ENCODE results near the gene UCN3. TPM values are rescaled to one million over a fixed set of nuclear protein-coding genes. Genes with fewer than 3 reads are reported as not detected.

The UCN3 gene
- total and polyA plus RNA-seq, 2 of the 4 experiments (the other 2 are of a cell fraction), result not detected

- Histone ChIP-seq H3K14ac (replicated peaks; ENCODE audit: low read depth, low read length) (no peak overlapping the region), H4K20me1 (ENCODE audit: insufficient read depth, low read length) (no peaks in the 10 kb centered on the region), H3K56ac (ENCODE audit: extremely low read depth, insufficient read depth, low read length) (no peak overlapping the region), H3K9ac (ENCODE audit: low read depth, low read length) (no peak overlapping the region), H3K23ac (ENCODE audit: low read depth, low read length) (no peak overlapping the region), H4K5ac (ENCODE audit: low read depth, low read length) (no peak overlapping the region), H3K18ac (ENCODE audit: low read depth, low read length) (no peak overlapping the region), H2BK5ac (ENCODE audit: low read depth, low read length, poor library complexity, severe bottlenecking) (no peak overlapping the region), H2BK120ac (ENCODE audit: low read depth, low read length) (no peak overlapping the region), H3K36me3 (ENCODE audit: control insufficient read depth, insufficient read depth, low read length) (no peaks in the 10 kb centered on the region), H2BK20ac (ENCODE audit: low read depth, low read length) (no peak overlapping the region), H2AK5ac (ENCODE audit: low read depth, low read length) (no peak overlapping the region), H3K4ac (ENCODE audit: low read depth, low read length) (no peak overlapping the region), H4K91ac (ENCODE audit: insufficient read depth, low read depth, low read length) (no peak overlapping the region), H3K9me1 (ENCODE audit: insufficient read depth, low read length) (no peaks in the 10 kb centered on the region), H2AFZ (replicated peaks; ENCODE audit: low read length, poor library complexity) (no peak overlapping the region), H3K79me1 (ENCODE audit: low read depth in 1 of 2, low read length in 2 of 2) (peaks cover 21 to 27% of the 10 kb centered on the region in 2 experiments), H3K27ac (ENCODE audit: insufficient read depth, low read length) (no peak overlapping the region), H2BK15ac (ENCODE audit: low read depth, low read length) (no peak overlapping the region), H4K8ac (ENCODE audit: low read depth in 2 of 2, low read length in 2 of 2) (no peak overlapping the region), H3K9me3 (ENCODE audit: control insufficient read depth, insufficient read depth, low read length) (no peaks in the 10 kb centered on the region), H3K4me1 (ENCODE audit: control insufficient read depth, insufficient read depth, low read length) (no peaks in the 10 kb centered on the region), H3K27me3 (ENCODE audit: control insufficient read depth, insufficient read depth, low read length) (no peaks in the 10 kb centered on the region), H3K4me2 (ENCODE audit: low read depth, low read length) (no peak overlapping the region), H2AK9ac (replicated peaks; ENCODE audit: low read depth, low read length, poor library complexity) (no peak overlapping the region), H3K4me3 (ENCODE audit: insufficient read depth, low read depth, low read length) (no peak overlapping the region)
- no peak for DNase-seq
- no peak for TF ChIP-seq MAFK (IDR thresholded peaks at IDR 0.05; ENCODE audit: low read depth, low read length)
- in situ Hi-C loops (cut with MboI; ENCODE audit: low sequenced_read_pairs), result no loop called here
- ChIA-PET POLR2A (ENCODE audit: unreplicated experiment) (no interaction called here), CTCF (interaction anchor here (0.7 kb wide), 1 partner anchor 15 kb away, joined by 3 read pairs; no protein-coding TSS in a partner anchor)
- ATAC-seq (ENCODE audit: low read depth), result no peak
- intact Hi-C loops (cut with micrococcal nuclease), result no loop called here
- dilution Hi-C loops (cut with HindIII; ENCODE audit: low sequenced_read_pairs, unreplicated experiment), result no loop called here
- no TSS peak for BruUV-seq (replicated peaks)
These were observed 53.8 kb downstream of the UCN3 start for GRCh38 chr10:5418584-5418983.
